Endothelial cell of umbilical vein (primary cell): ENCODE measurements around the gene TBC1D8. TPM values are rescaled to one million over a fixed set of nuclear protein-coding genes. Genes with fewer than 3 reads are reported as not detected.

Source experiments
- BruUV-seq: library from RNA; stranded (reverse); fragments of 400-500 nt; replicated peaks from 2 replicates; lab custom pipeline; 2021; lab: Mats Ljungman, UMichigan
- CTCF ChIA-PET: fragments of 300-600, 350-600 bp; sonication (Branson Sonifier 250); formaldehyde crosslinking; loops from one replicate; lab custom pipeline; 2021; ENCODE audit warnings: antibody characterized with exemption, inconsistent platforms; lab: Charles Lee
- POLR2A ChIA-PET: fragments of 300-600, 350-600 bp; sonication (Branson Sonifier 250); formaldehyde crosslinking; loops from one replicate; lab custom pipeline; 2021; ENCODE audit warnings: antibody characterized with exemption, inconsistent platforms; lab: Charles Lee
- DNase-seq: peaks from one replicate; pipeline ENCODE4 v3.0.0-alpha.2; 2011; ENCODE audit warnings: low read depth, low spot score
- FAIRE-seq: peaks from 2 replicates; lab custom pipeline; 2011; peaks lifted over from hg19 to GRCh38; lab: Jason Lieb, UNC
- H2AFZ ChIP-seq: 2 replicates; pipeline ENCODE4 v1.6.0; 2012; ENCODE audit warnings: low read depth, low read length, control low read depth, inconsistent platforms
- H3K27ac ChIP-seq: 2 replicates; pipeline ENCODE4 v1.5.1; 2011; ENCODE audit warnings: low read depth, mild to moderate bottlenecking, control low read depth, low read length, moderate library complexity; ENCODE audit not compliant: insufficient read depth
- H3K27me3 ChIP-seq, 2 experiments: 2 replicates each; pipeline versions ENCODE4 v1.6.0 to v1.6.1; 2011; ENCODE audit warnings: low read length in 2 of 2, mixed read lengths in 1 of 2; ENCODE audit not compliant: control insufficient read depth in 2 of 2, insufficient read depth in 2 of 2
- H3K36me3 ChIP-seq, 2 experiments: 2 replicates in 1 of 2; 3 replicates in 1 of 2; pipeline ENCODE4 v1.5.1; 2011; ENCODE audit warnings: low read length in 2 of 2, mild to moderate bottlenecking in 1 of 2, moderate library complexity in 1 of 2; ENCODE audit not compliant: control insufficient read depth in 2 of 2, insufficient read depth in 2 of 2; ENCODE audit errors: extremely low read depth in 1 of 2
- H3K4me1 ChIP-seq: 3 replicates; pipeline ENCODE4 v1.5.1; 2011; ENCODE audit warnings: mild to moderate bottlenecking, low read length; ENCODE audit not compliant: control insufficient read depth, insufficient read depth; ENCODE audit errors: extremely low read depth
- H3K4me2 ChIP-seq: 2 replicates; pipeline ENCODE4 v1.6.1; 2011; ENCODE audit warnings: low read length, control low read depth, mixed read lengths; ENCODE audit not compliant: insufficient read depth
- H3K4me3 ChIP-seq, 3 experiments: fragments of 200-600 bp in 1 of 3; sonication (generic), shearing (Covaris generic) in 1 of 3; replicated peaks in 1 of 3; 2 replicates each; pipeline ENCODE4 v1.5.1; 2011 to 2016; ENCODE audit warnings: control low read depth in 3 of 3, low read length in 3 of 3, mild to moderate bottlenecking in 2 of 3, inconsistent platforms in 1 of 3, low read depth in 1 of 3, moderate library complexity in 1 of 3; ENCODE audit not compliant: insufficient read depth in 1 of 3
- H3K79me2 ChIP-seq: 2 replicates; pipeline ENCODE4 v1.6.0; 2012; ENCODE audit warnings: low read length, inconsistent platforms; ENCODE audit not compliant: control insufficient read depth, insufficient read depth
- H3K9ac ChIP-seq: replicated peaks from 2 replicates; pipeline ENCODE3; 2011; ENCODE audit warnings: low read length, control low read depth; ENCODE audit not compliant: insufficient read depth; ENCODE audit errors: extremely low read depth
- H3K9me1 ChIP-seq: replicated peaks from 3 replicates; pipeline ENCODE4 v1.6.0; 2011; ENCODE audit warnings: mild to moderate bottlenecking, low read length; ENCODE audit not compliant: control insufficient read depth, insufficient read depth; ENCODE audit errors: extremely low read depth
- H3K9me3 ChIP-seq: replicated peaks from 2 replicates; pipeline ENCODE4 v1.5.1; 2012; ENCODE audit warnings: low read length, inconsistent platforms; ENCODE audit not compliant: control insufficient read depth, insufficient read depth
- H4K20me1 ChIP-seq: replicated peaks from 2 replicates; pipeline ENCODE3; 2011; ENCODE audit warnings: mild to moderate bottlenecking, low read length; ENCODE audit not compliant: control insufficient read depth, insufficient read depth; ENCODE audit errors: extremely low read depth
- CTCF ChIP-seq, 2 donors: IDR thresholded peaks; 1 replicate in 1 of 2; 2 replicates in 1 of 2; pipeline ENCODE4 v1.5.1; 2011; ENCODE audit warnings: low read length in 2 of 2, mild to moderate bottlenecking in 2 of 2, moderate library complexity in 2 of 2, control low read depth in 1 of 2, inconsistent platforms in 1 of 2, low read depth in 1 of 2; ENCODE audit not compliant: insufficient read depth in 1 of 2; ENCODE audit errors: extremely low read depth in 1 of 2
- EZH2 ChIP-seq: IDR thresholded peaks from 2 replicates; pipeline ENCODE4 v1.6.1; 2012; ENCODE audit warnings: borderline replicate concordance, low read depth, mild to moderate bottlenecking, moderate library complexity, low read length, inconsistent platforms; ENCODE audit not compliant: severe bottlenecking
- FOS ChIP-seq: IDR thresholded peaks from 2 replicates; pipeline ENCODE4 v1.6.1; 2011; ENCODE audit warnings: mild to moderate bottlenecking, low read length, moderate library complexity, borderline replicate concordance; ENCODE audit not compliant: insufficient read depth
- GATA2 ChIP-seq: IDR thresholded peaks from 2 replicates; pipeline ENCODE4 v1.7.0; 2011; ENCODE audit warnings: low read depth, mild to moderate bottlenecking, moderate library complexity, mixed read lengths, low read length; ENCODE audit not compliant: insufficient read length, insufficient read depth
- JUN ChIP-seq: IDR thresholded peaks from 2 replicates; pipeline ENCODE4 v1.6.1; 2011; ENCODE audit warnings: borderline replicate concordance, low read depth; ENCODE audit not compliant: insufficient read length, insufficient read depth
- MYC ChIP-seq: IDR thresholded peaks from one replicate; pipeline ENCODE4 v1.6.1; 2011; ENCODE audit warnings: mild to moderate bottlenecking, low read depth, low read length
- POLR2A ChIP-seq: IDR thresholded peaks from 2 replicates; pipeline ENCODE4 v1.6.1; 2012; ENCODE audit warnings: low read depth, mild to moderate bottlenecking, control low read depth, low read length
- POLR2AphosphoS5 ChIP-seq: IDR thresholded peaks from 2 replicates; pipeline ENCODE4 v1.6.1; 2012; ENCODE audit warnings: low read depth, mild to moderate bottlenecking, control low read depth, low read length, moderate library complexity; ENCODE audit not compliant: insufficient read depth
- dilution Hi-C: fragments of 300-500 bp; cut with MboI; formaldehyde crosslinking; loops from one replicate; pipeline ENCODE4 v1.15.0; 2019; ENCODE audit warnings: low sequenced_read_pairs; ENCODE audit not compliant: extremely low pct_ligation_motif_present
- intact Hi-C: fragments of 100-400 bp; cut with micrococcal nuclease; formaldehyde crosslinking; loops from one replicate; pipeline ENCODE4 v1.10.0; 2022
- polyA plus RNA-seq, 4 experiments: library from polyadenylated mRNA; depleted of rRNA in 3 of 4; stranded (reverse) in 3 of 4; unstranded in 1 of 4; fragments of >200 nt; gene quantifications; 2 replicates each; pipeline versions ENCODE4 v1.2.1 to v1.2.3, GENCODE V29; 2011 to 2012; ENCODE audit warnings: missing spikeins in 1 of 4
- total RNA-seq: library from RNA; stranded (reverse); gene quantifications from 2 replicates; pipeline ENCODE4 v1.2.3, GENCODE V29; 2021
- TF ChIP-seq, protein P1 (sequence below): IDR thresholded peaks from 2 replicates; pipeline ENCODE4 v1.6.1; 2011; ENCODE audit not compliant: insufficient read depth, insufficient read length

Gene TBC1D8
- total and polyA plus RNA-seq, 2 donors (not counting 3 experiments of a cell fraction or from before 2014, with no cell fraction given) = 28.5 to 32.1 TPM

DNA sequence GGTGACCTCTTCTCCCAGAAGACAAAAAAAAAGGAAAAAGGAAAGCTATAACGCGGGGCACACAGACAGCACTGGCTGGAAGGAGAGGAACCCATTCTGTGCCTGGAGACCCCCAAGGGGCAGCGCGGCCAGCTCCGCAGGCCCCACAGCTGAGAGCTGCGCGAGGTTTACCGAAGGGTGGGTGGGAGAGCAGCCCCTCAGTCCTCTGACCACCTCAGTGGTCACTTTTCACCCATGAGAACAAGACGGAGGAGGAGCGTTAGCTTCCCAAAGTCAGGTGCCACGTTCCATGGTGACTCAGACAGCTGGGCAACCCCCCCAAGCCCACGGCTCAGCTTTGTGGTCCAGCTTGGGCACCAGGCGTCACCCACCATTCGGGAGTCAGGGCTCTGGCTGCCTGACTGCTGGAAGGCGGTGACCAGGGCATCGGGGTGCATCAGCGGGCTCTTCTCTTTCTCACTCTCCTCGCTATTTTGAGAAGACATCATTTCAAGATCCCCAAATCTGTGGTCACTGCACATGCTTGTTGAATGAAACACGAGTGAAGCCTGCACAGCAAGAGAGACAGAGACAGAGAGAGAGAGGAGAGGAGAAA lies 113.9 kb downstream of the TBC1D8 start:
- intact Hi-C loops = no loop called here
- DNase-seq = no peak
- Histone ChIP-seq H3K9me1 (no peaks in the 10 kb centered on the region), H4K20me1 (no peaks in the 10 kb centered on the region), H3K4me1 (no peaks in the 10 kb centered on the region), H3K27ac (no peak overlapping the region), H3K9me3 (no peaks in the 10 kb centered on the region), H3K36me3 (peaks cover 16 to 21% of the 10 kb centered on the region in 2 experiments), H3K27me3 (no peaks in the 10 kb centered on the region), H3K9ac (no peak overlapping the region), H2AFZ (no peak overlapping the region), H3K4me3 (no peak overlapping the region), H3K4me2 (no peak overlapping the region), H3K79me2 (no peaks in the 10 kb centered on the region)
- dilution Hi-C loops = loop anchor here (25.0 kb wide), 1 partner anchor 175 kb away; no protein-coding TSS in a partner anchor
- no peak for FAIRE-seq
- ChIA-PET CTCF (interaction anchor here (0.6 to 5.5 kb wide), 38 partner anchors 8 to 431 kb away, joined by 3 to 210 read pairs (median 4); partner anchors contain the start of gene TBC1D8), POLR2A (interaction anchor here (1.2 kb wide), 1 partner anchor 151 kb away, joined by 4 read pairs; no protein-coding TSS in a partner anchor)
- BruUV-seq = no TSS peak
- TF ChIP-seq MYC (no peak), POLR2AphosphoS5 (no peak), GATA2 (no peak), EZH2 (no peak), JUN (no peak), FOS (no peak), CTCF (IDR thresholded peaks at IDR 0.05; ENCODE audit: extremely low read depth in 1 of 2, insufficient read depth in 1 of 2, low read depth in 1 of 2, low read length in 2 of 2) (no peak), POLR2A (no peak)
- TF ChIP-seq, protein P1, sequence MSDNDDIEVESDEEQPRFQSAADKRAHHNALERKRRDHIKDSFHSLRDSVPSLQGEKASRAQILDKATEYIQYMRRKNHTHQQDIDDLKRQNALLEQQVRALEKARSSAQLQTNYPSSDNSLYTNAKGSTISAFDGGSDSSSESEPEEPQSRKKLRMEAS = no peak
